ENCODE results near the gene EIF3K.

The EIF3K gene

GRCh38 chr19:38649305-38650171, 30.6 kb downstream of the EIF3K start:
- peak overlapping the region; percentile 98 for H3K27ac ChIP-seq
- CTCF ChIA-PET = interaction anchor here (0.8 kb wide), 1 partner anchor 34 kb away, joined by 11 read pairs; no protein-coding TSS in a partner anchor
- DNase-seq (ENCODE audit: low spot score) = peak; percentile 87

GRCh38 chr19:38650172-38650775, 31.3 kb downstream of the EIF3K start:
- H3K27ac ChIP-seq = peak overlapping the region; percentile 98

More at GRCh38 chr19:38649305-38650171, 30.6 kb downstream of the EIF3K start:
- POLR2A ChIA-PET (ENCODE audit: low non-redundant PET) = interaction anchor here (0.6 to 1.4 kb wide), 2 partner anchors 9 to 332 kb away, joined by 3 to 4 read pairs; no protein-coding TSS in a partner anchor
- no peak for TF ChIP-seq CTCF (conservative IDR thresholded peaks at IDR 0.05; ENCODE audit: low read depth)

GRCh38 chr19:38650911-38651584, 32.1 kb downstream of the EIF3K start:
- peak overlapping the region; percentile 98 for H3K27ac ChIP-seq
- TF ChIP-seq CTCF (conservative IDR thresholded peaks at IDR 0.05; ENCODE audit: low read depth) = no peak
- POLR2A ChIA-PET (ENCODE audit: low non-redundant PET) = interaction anchor here (0.5 kb wide), 1 partner anchor 110 kb away, joined by 4 read pairs; no protein-coding TSS in a partner anchor
- peak; percentile 69 for DNase-seq (ENCODE audit: low spot score)
- CTCF ChIA-PET = interaction anchor here (0.8 kb wide), 1 partner anchor 32 kb away, joined by 11 read pairs; no protein-coding TSS in a partner anchor

More at GRCh38 chr19:38650172-38650775, 31.3 kb downstream of the EIF3K start:
- DNase-seq (ENCODE audit: low spot score) = no peak
- ChIA-PET CTCF (interaction anchor here (0.8 kb wide), 1 partner anchor 33 kb away, joined by 11 read pairs; no protein-coding TSS in a partner anchor), POLR2A (ENCODE audit: low non-redundant PET) (interaction anchor here (0.5 kb wide), 1 partner anchor 111 kb away, joined by 4 read pairs; no protein-coding TSS in a partner anchor)
- TF ChIP-seq CTCF (conservative IDR thresholded peaks at IDR 0.05; ENCODE audit: low read depth) = no peak

GRCh38 chr19:38653028-38653571, 34.1 kb downstream of the EIF3K start:
- POLR2A ChIA-PET (ENCODE audit: low non-redundant PET) = interaction anchor here (0.9 kb wide), 1 partner anchor 30 kb away, joined by 8 read pairs; no protein-coding TSS in a partner anchor
- CTCF ChIA-PET = no interaction called here
- no peak for DNase-seq (ENCODE audit: low spot score)
- no peak for TF ChIP-seq CTCF (conservative IDR thresholded peaks at IDR 0.05; ENCODE audit: low read depth)
- H3K27ac ChIP-seq = peak overlapping the region; percentile 98

GRCh38 chr19:38654628-38655055, 35.7 kb downstream of the EIF3K start:
- peak overlapping the region; percentile 70 for H3K27ac ChIP-seq
- TF ChIP-seq CTCF (conservative IDR thresholded peaks at IDR 0.05; ENCODE audit: low read depth) = no peak
- DNase-seq (ENCODE audit: low spot score) = no peak
- CTCF ChIA-PET = no interaction called here
- POLR2A ChIA-PET (ENCODE audit: low non-redundant PET) = no interaction called here

Measured in RWPE1 (cell line).